Tibial artery (tissue), 4 donors: ENCODE results near the gene RHOV.

Source experiments
- DNase-seq, 2 donors: peaks; one replicate each; pipeline ENCODE4 v3.0.0-alpha.2; 2019
- H3K27ac ChIP-seq, 2 donors: fragments of 200-600 bp; sonication (generic) in 1 of 2; 1 replicate in 1 of 2; 2 replicates in 1 of 2; pipeline ENCODE4 v1.5.1; 2018 to 2019; ENCODE audit warnings: mild to moderate bottlenecking in 1 of 2
- H3K27me3 ChIP-seq, 2 donors: fragments of 200-600 bp; sonication (generic) in 1 of 2; one replicate each; pipeline versions ENCODE4 v1.5.1 to v1.6.0; 2016 to 2019
- H3K36me3 ChIP-seq, 3 donors: fragments of 200-600 bp; sonication (generic) in 2 of 3; one replicate each; pipeline ENCODE4 v1.5.1; 2016 to 2019; ENCODE audit warnings: mild to moderate bottlenecking in 2 of 3
- H3K4me1 ChIP-seq, 4 donors: fragments of 200-600 bp; sonication (generic) in 2 of 4; 1 replicate in 3 of 4; 2 replicates in 1 of 4; pipeline ENCODE4 v1.5.1; 2016 to 2019
- H3K4me3 ChIP-seq, 2 donors: fragments of 200-600 bp; sonication (generic) in 1 of 2; 1 replicate in 1 of 2; 2 replicates in 1 of 2; pipeline ENCODE4 v1.5.1; 2018 to 2019; ENCODE audit warnings: mild to moderate bottlenecking in 2 of 2
- H3K9me3 ChIP-seq, 3 donors: fragments of 200-600 bp; sonication (generic) in 1 of 3; one replicate each; pipeline ENCODE4 v1.5.1; 2016 to 2019
- intact Hi-C: fragments of 100-400 bp; cut with DNase I; formaldehyde crosslinking; loops from one replicate; pipeline ENCODE4 v1.15.0; 2023; ENCODE audit warnings: low total_unique reads
- TF ChIP-seq, protein P1 (sequence below), 2 experiments: fragments of 200-600 bp in 1 of 2; fragments of 450-650 bp in 1 of 2; IDR thresholded peaks; one replicate each; pipeline ENCODE4 v1.5.1; 2017 to 2019; ENCODE audit warnings: antibody characterized with exemption in 2 of 2, mild to moderate bottlenecking in 1 of 2, moderate library complexity in 1 of 2

RHOV gene

DNA sequence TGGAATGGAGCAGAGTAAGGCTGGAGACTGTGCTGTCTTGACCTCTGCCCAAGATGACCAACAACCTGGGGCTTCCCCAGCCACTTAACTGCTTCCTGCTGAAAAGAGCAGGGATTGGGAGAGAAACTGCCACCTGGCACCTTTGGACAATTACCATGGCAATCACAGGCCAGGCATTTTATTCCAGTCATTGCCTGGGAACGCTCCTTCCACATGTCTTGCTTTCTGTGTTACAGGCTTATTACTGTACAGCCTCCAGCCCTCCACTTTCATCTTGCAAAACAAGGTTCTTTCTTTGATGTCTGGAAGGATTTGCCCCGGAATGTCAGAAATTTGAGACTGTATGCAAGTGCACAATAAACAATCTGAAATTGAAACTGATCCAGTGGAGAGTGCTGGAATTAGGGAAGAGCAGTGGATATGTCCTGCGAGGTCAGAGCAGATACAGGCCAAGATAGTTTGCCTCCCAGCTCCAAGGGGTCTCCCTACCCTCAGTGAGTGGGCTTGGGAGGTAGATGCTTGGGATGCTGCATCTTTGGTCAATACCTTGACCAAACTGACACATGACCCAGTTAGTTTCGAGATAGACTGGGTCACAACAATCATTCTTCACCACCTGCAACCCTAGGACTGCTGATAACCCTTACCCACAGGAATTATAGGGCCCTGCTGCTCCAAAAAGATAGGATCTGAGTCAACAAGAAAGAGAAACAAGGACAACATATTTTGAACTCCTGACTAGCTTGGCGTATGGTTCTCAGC is 48.2 kb downstream of the RHOV start:
- no peak for DNase-seq
- Histone ChIP-seq H3K27me3 (peaks cover 0 to 6% of the 10 kb centered on the region in 2 donors), H3K9me3 (no peaks in the 10 kb centered on the region), H3K36me3 (no peaks in the 10 kb centered on the region), H3K4me3 (no peak overlapping the region), H3K27ac (no peak overlapping the region), H3K4me1 (no peaks in the 10 kb centered on the region)
- TF ChIP-seq, protein P1, sequence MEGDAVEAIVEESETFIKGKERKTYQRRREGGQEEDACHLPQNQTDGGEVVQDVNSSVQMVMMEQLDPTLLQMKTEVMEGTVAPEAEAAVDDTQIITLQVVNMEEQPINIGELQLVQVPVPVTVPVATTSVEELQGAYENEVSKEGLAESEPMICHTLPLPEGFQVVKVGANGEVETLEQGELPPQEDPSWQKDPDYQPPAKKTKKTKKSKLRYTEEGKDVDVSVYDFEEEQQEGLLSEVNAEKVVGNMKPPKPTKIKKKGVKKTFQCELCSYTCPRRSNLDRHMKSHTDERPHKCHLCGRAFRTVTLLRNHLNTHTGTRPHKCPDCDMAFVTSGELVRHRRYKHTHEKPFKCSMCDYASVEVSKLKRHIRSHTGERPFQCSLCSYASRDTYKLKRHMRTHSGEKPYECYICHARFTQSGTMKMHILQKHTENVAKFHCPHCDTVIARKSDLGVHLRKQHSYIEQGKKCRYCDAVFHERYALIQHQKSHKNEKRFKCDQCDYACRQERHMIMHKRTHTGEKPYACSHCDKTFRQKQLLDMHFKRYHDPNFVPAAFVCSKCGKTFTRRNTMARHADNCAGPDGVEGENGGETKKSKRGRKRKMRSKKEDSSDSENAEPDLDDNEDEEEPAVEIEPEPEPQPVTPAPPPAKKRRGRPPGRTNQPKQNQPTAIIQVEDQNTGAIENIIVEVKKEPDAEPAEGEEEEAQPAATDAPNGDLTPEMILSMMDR (IDR thresholded peaks at IDR 0.05), result no peak
- intact Hi-C loops, result no loop called here

DNA sequence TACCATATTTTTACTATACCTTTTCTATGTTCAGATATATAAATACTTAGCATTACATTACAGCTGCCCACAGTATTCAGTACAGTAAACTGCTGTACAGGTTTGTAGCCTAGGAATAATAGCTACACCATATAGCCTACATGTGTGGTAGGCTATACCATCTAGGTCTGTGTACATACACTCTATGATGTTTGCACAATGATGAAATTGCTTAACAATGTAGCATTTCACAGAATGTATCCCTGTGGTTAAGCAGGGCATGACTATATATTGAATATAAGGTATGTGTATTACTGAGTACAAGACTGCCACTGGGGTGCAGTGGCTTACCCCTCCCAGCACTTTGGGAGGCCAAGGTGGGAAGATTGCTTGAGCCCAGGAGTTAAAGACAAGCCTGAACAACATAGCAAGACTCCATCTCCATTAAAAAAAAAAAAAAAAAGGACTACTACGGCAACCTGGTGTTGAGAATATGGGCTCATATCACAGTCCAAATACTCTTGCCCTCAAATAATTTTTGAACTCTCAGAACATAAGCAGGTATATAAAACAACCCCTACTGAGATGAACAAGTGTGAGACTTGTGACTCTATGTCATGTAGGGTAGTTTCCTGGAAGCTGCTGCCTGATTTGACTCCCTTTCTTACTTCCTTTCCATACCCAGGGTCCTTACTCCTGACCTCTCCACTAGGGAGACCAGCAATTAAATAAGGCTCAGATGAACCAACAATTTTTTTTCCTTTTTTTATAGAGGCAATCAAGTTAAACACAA is 50.3 kb downstream of the RHOV start:
- TF ChIP-seq, protein P1 (IDR thresholded peaks at IDR 0.05), result no peak
- Histone ChIP-seq H3K9me3 (no peaks in the 10 kb centered on the region), H3K27me3 (peaks cover 0 to 6% of the 10 kb centered on the region in 2 donors), H3K27ac (no peak overlapping the region), H3K36me3 (no peaks in the 10 kb centered on the region), H3K4me3 (no peak overlapping the region), H3K4me1 (no peaks in the 10 kb centered on the region)
- DNase-seq, result no peak
- intact Hi-C loops, result no loop called here
